Mucosa of descending colon (tissue), 3 donors: ENCODE data around the gene DIAPH2. TPM values are rescaled to one million over a fixed set of nuclear protein-coding genes. Genes with fewer than 3 reads are reported as not detected.

Experiments used
- ATAC-seq: fragments of 200-7000 bp; cut with Tn5 transposase; one replicate; pipeline ENCODE4 v1.9.1; 2020; ENCODE audit warnings: mild to moderate bottlenecking, moderate library complexity
- DNase-seq, 3 donors: peaks; one replicate each; pipeline ENCODE4 v3.0.0-alpha.2; 2020
- H3K36me3 ChIP-seq: fragments of 200-600 bp; one replicate; pipeline ENCODE4 v1.8.0; 2021; ENCODE audit warnings: low read depth, mild to moderate bottlenecking
- H3K4me1 ChIP-seq: fragments of 200-600 bp; one replicate; pipeline ENCODE4 v1.8.0; 2021; ENCODE audit warnings: low read depth, mild to moderate bottlenecking
- H3K4me3 ChIP-seq: fragments of 200-600 bp; one replicate; pipeline ENCODE4 v1.8.0; 2021; ENCODE audit warnings: mild to moderate bottlenecking
- H3K9me3 ChIP-seq: fragments of 200-600 bp; one replicate; pipeline ENCODE4 v1.8.0; 2021; ENCODE audit warnings: mild to moderate bottlenecking
- CTCF ChIP-seq: fragments of 200-600 bp; IDR thresholded peaks from one replicate; pipeline ENCODE4 v1.8.0; 2022; ENCODE audit warnings: antibody characterized with exemption, mild to moderate bottlenecking
- intact Hi-C, 2 donors: fragments of 100-400 bp; cut with DNase I in 1 of 2; cut with micrococcal nuclease in 1 of 2; formaldehyde crosslinking; loops; one replicate each; pipeline versions ENCODE4 v1.11.0 to v1.11.1; 2022; cut with DNase I, micrococcal nuclease
- total RNA-seq, 3 donors: library from RNA; stranded (reverse); fragmentation: NEBNext Ultra II Directional in 2 of 3; extraction: Animal tissue kit (Norgen Biotek cat#: 25700) in 2 of 3; gene quantifications; one replicate each; pipeline versions ENCODE4 v1.2.1 to v1.2.4, GENCODE V29; 2021 to 2023
- donor health status: DM: no; HTN: no; CAD: no; lungs with moderate emphysema.
- donor health status: DM: no; HTN: no; CAD: no.
- donor health status: DM: no; HTN: yes; CAD: no.

DIAPH2 gene
- total RNA-seq, 3 donors from 2014 or later: 26.7 to 40.2 (median 29.6) TPM

GRCh38 chrX:97517763-97518162 lies 833.1 kb downstream of the DIAPH2 start:
- DNase-seq (no peak), ATAC-seq (no peak)
- intact Hi-C loops: no loop called here
- H3K4me3 ChIP-seq: no peak overlapping the region
- no peak for TF ChIP-seq CTCF
- no peaks in the 10 kb centered on the region for H3K4me1 ChIP-seq
- no peaks in the 10 kb centered on the region for H3K9me3 ChIP-seq
- no peaks in the 10 kb centered on the region for H3K36me3 ChIP-seq

GRCh38 chrX:97522307-97522706 lies 837.7 kb downstream of the DIAPH2 start:
- no peaks in the 10 kb centered on the region for H3K36me3 ChIP-seq
- TF ChIP-seq CTCF: no peak
- no peaks in the 10 kb centered on the region for H3K9me3 ChIP-seq
- intact Hi-C loops: no loop called here
- no peaks in the 10 kb centered on the region for H3K4me1 ChIP-seq
- ATAC-seq: no peak
- no peak for DNase-seq
- no peak overlapping the region for H3K4me3 ChIP-seq

- ATAC-seq (no peak), DNase-seq (no peak)
- H3K4me1 ChIP-seq: no peaks in the 10 kb centered on the region
- H3K9me3 ChIP-seq: no peaks in the 10 kb centered on the region
- H3K4me3 ChIP-seq: no peak overlapping the region
- TF ChIP-seq CTCF: no peak
- intact Hi-C loops: no loop called here
- H3K36me3 ChIP-seq: no peaks in the 10 kb centered on the region
Measured at GRCh38 chrX:97524340-97524739, 839.7 kb downstream of the DIAPH2 start.

GRCh38 chrX:97524997-97525396 lies 840.4 kb downstream of the DIAPH2 start:
- ATAC-seq (no peak), DNase-seq (no peak)
- no peaks in the 10 kb centered on the region for H3K4me1 ChIP-seq
- no peaks in the 10 kb centered on the region for H3K9me3 ChIP-seq
- no peak overlapping the region for H3K4me3 ChIP-seq
- no peak for TF ChIP-seq CTCF
- H3K36me3 ChIP-seq: no peaks in the 10 kb centered on the region
- intact Hi-C loops: no loop called here

- intact Hi-C loops: no loop called here
- H3K36me3 ChIP-seq: no peaks in the 10 kb centered on the region
- H3K4me3 ChIP-seq: no peak overlapping the region
- H3K4me1 ChIP-seq: no peaks in the 10 kb centered on the region
- H3K9me3 ChIP-seq: no peaks in the 10 kb centered on the region
- DNase-seq (no peak), ATAC-seq (no peak)
- no peak for TF ChIP-seq CTCF
Measured at GRCh38 chrX:97525981-97526380, 841.3 kb downstream of the DIAPH2 start.

GRCh38 chrX:97527725-97528124 lies 843.1 kb downstream of the DIAPH2 start:
- ATAC-seq: no peak
- no peak for TF ChIP-seq CTCF
- Histone ChIP-seq H3K9me3 (no peaks in the 10 kb centered on the region), H3K4me1 (no peaks in the 10 kb centered on the region), H3K4me3 (no peak overlapping the region), H3K36me3 (no peaks in the 10 kb centered on the region)
- intact Hi-C loops: no loop called here
- DNase-seq: no peak
